Gastrocnemius medialis (tissue), 4 donors: Measurements from ENCODE around the gene TENT5C.

ENCODE experiments used
- CTCF ChIP-seq, 5 experiments: fragments of 450-650 bp in 3 of 5; fragments of 200-600 bp in 2 of 5; sonication (generic) in 2 of 5; IDR thresholded peaks in 4 of 5; conservative IDR thresholded peaks in 1 of 5; 1 replicate in 4 of 5; 2 replicates in 1 of 5; pipeline ENCODE4 v1.5.1; 2016 to 2019; ENCODE audit warnings: antibody characterized with exemption in 5 of 5, mild to moderate bottlenecking in 3 of 5, moderate library complexity in 3 of 5
- POLR2A ChIP-seq, 2 donors: fragments of 450-650 bp; IDR thresholded peaks; one replicate each; pipeline ENCODE4 v1.6.1; 2017; ENCODE audit warnings: antibody characterized with exemption in 2 of 2, mild to moderate bottlenecking in 2 of 2, moderate library complexity in 2 of 2

GRCh38 chr1:117564227-117565075 lies 41.4 kb upstream of the TENT5C start:
- no peak for TF ChIP-seq CTCF (IDR thresholded peaks at IDR 0.05 in 4 of 5, conservative IDR thresholded peaks at IDR 0.05 in 1 of 5)
- no peak for TF ChIP-seq POLR2A (IDR thresholded peaks at IDR 0.05)
